Measurements from ENCODE around the gene ATF5. TPM values are rescaled to one million over a fixed set of nuclear protein-coding genes. Genes with fewer than 3 reads are reported as not detected.
A peak's percentile ranks its signal among the peaks of the same experiment; 100 is the strongest.
"Not testable (repeated sequence)": the region's sequence is repeated elsewhere in the genome, so short reads cannot be mapped to it uniquely, and the experiment has no call there.

Gene ATF5
- total RNA-seq, 1 experiment from 2014 or later, result 30.7 TPM

- DNase-seq; H3K4me3 Mint-ChIP-seq (ENCODE audit: low read depth, unreplicated experiment); CTCF ChIA-PET; H3K9me3 Mint-ChIP-seq (ENCODE audit: low read depth, unreplicated experiment); intact Hi-C loops (cut with micrococcal nuclease; ENCODE audit: unreplicated experiment); H3K4me1 Mint-ChIP-seq (ENCODE audit: low read depth, unreplicated experiment); H3K27ac Mint-ChIP-seq (ENCODE audit: unreplicated experiment); H3K36me3 Mint-ChIP-seq (ENCODE audit: insufficient read depth, unreplicated experiment); BruUV-seq (replicated peaks): not testable (repeated sequence)
- H3K27me3 Mint-ChIP-seq (ENCODE audit: unreplicated experiment), result peaks cover 55% of the 10 kb centered on the region
These were observed 30.9 kb downstream of the ATF5 start for GRCh38 chr19:49959892-49960291.

- H3K4me1 Mint-ChIP-seq (ENCODE audit: low read depth, unreplicated experiment); H3K36me3 Mint-ChIP-seq (ENCODE audit: insufficient read depth, unreplicated experiment); DNase-seq; BruUV-seq (replicated peaks); CTCF ChIA-PET; H3K27ac Mint-ChIP-seq (ENCODE audit: unreplicated experiment); H3K4me3 Mint-ChIP-seq (ENCODE audit: low read depth, unreplicated experiment); intact Hi-C loops (cut with micrococcal nuclease; ENCODE audit: unreplicated experiment); H3K9me3 Mint-ChIP-seq (ENCODE audit: low read depth, unreplicated experiment): not testable (repeated sequence)
- H3K27me3 Mint-ChIP-seq (ENCODE audit: unreplicated experiment), result peaks cover 46% of the 10 kb centered on the region
These were observed 32.0 kb downstream of the ATF5 start, which contains the start of gene SIGLEC11 for GRCh38 chr19:49960980-49961379. SIGLEC11 (minus strand) TSS chr19:49961172; CDS start chr19:49961081, 91 bp downstream.

- no peak for DNase-seq
- no TSS peak for BruUV-seq (replicated peaks)
- H3K27me3 Mint-ChIP-seq (ENCODE audit: unreplicated experiment), result peaks cover 31% of the 10 kb centered on the region
- H3K4me1 Mint-ChIP-seq (ENCODE audit: low read depth, unreplicated experiment), result no peaks in the 10 kb centered on the region
- TF ChIP-seq CTCF (IDR thresholded peaks at IDR 0.05; ENCODE audit: unreplicated experiment), result no peak
- H3K9me3 Mint-ChIP-seq (ENCODE audit: low read depth, unreplicated experiment), result no peaks in the 10 kb centered on the region
- peaks cover 7% of the 10 kb centered on the region for H3K36me3 Mint-ChIP-seq (ENCODE audit: insufficient read depth, unreplicated experiment)
- H3K27ac Mint-ChIP-seq (ENCODE audit: unreplicated experiment), result no peak overlapping the region
- CTCF ChIA-PET, result interaction anchor here (0.6 to 1.3 kb wide), 2 partner anchors 14 to 39 kb away, joined by 3 to 7 read pairs; no protein-coding TSS in a partner anchor
- no peak overlapping the region for H3K4me3 Mint-ChIP-seq (ENCODE audit: low read depth, unreplicated experiment)
- intact Hi-C loops (cut with micrococcal nuclease; ENCODE audit: unreplicated experiment), result no loop called here
These were observed 39.4 kb downstream of the ATF5 start for GRCh38 chr19:49968279-49968922.

- CTCF ChIA-PET; H3K4me3 Mint-ChIP-seq (ENCODE audit: low read depth, unreplicated experiment); H3K27ac Mint-ChIP-seq (ENCODE audit: unreplicated experiment); intact Hi-C loops (cut with micrococcal nuclease; ENCODE audit: unreplicated experiment); H3K4me1 Mint-ChIP-seq (ENCODE audit: low read depth, unreplicated experiment); BruUV-seq (replicated peaks); DNase-seq; H3K9me3 Mint-ChIP-seq (ENCODE audit: low read depth, unreplicated experiment): not testable (repeated sequence)
- peaks cover 15% of the 10 kb centered on the region for H3K36me3 Mint-ChIP-seq (ENCODE audit: insufficient read depth, unreplicated experiment)
- H3K27me3 Mint-ChIP-seq (ENCODE audit: unreplicated experiment), result peaks cover 24% of the 10 kb centered on the region
These were observed 40.4 kb downstream of the ATF5 start for GRCh38 chr19:49969355-49969754.

GRCh38 chr19:49971991-49972411 lies 43.0 kb downstream of the ATF5 start:
- BruUV-seq (replicated peaks), result no TSS peak
- peaks cover 27% of the 10 kb centered on the region for H3K36me3 Mint-ChIP-seq (ENCODE audit: insufficient read depth, unreplicated experiment)
- no peak for TF ChIP-seq CTCF (IDR thresholded peaks at IDR 0.05; ENCODE audit: unreplicated experiment)
- H3K27ac Mint-ChIP-seq (ENCODE audit: unreplicated experiment), result no peak overlapping the region
- H3K9me3 Mint-ChIP-seq (ENCODE audit: low read depth, unreplicated experiment), result no peaks in the 10 kb centered on the region
- intact Hi-C loops (cut with micrococcal nuclease; ENCODE audit: unreplicated experiment), result no loop called here
- H3K4me3 Mint-ChIP-seq (ENCODE audit: low read depth, unreplicated experiment), result no peak overlapping the region
- H3K27me3 Mint-ChIP-seq (ENCODE audit: unreplicated experiment), result peaks cover 21% of the 10 kb centered on the region
- CTCF ChIA-PET, result no interaction called here
- no peaks in the 10 kb centered on the region for H3K4me1 Mint-ChIP-seq (ENCODE audit: low read depth, unreplicated experiment)
- DNase-seq, result no peak

- Mint-ChIP-seq H3K27me3 (ENCODE audit: unreplicated experiment) (peaks cover 14% of the 10 kb centered on the region), H3K4me3 (ENCODE audit: low read depth, unreplicated experiment) (no peak overlapping the region), H3K4me1 (ENCODE audit: low read depth, unreplicated experiment) (no peaks in the 10 kb centered on the region), H3K27ac (ENCODE audit: unreplicated experiment) (peak overlapping the region; percentile 4), H3K9me3 (ENCODE audit: low read depth, unreplicated experiment) (no peaks in the 10 kb centered on the region), H3K36me3 (ENCODE audit: insufficient read depth, unreplicated experiment) (peaks cover 35% of the 10 kb centered on the region)
- BruUV-seq (replicated peaks), result no TSS peak
- intact Hi-C loops (cut with micrococcal nuclease; ENCODE audit: unreplicated experiment), result no loop called here
- DNase-seq, result no peak
- CTCF ChIA-PET, result no interaction called here
- no peak for TF ChIP-seq CTCF (IDR thresholded peaks at IDR 0.05; ENCODE audit: unreplicated experiment)
These were observed 43.8 kb downstream of the ATF5 start for GRCh38 chr19:49972841-49973240.
